Activated T-cell treated with anti-CD3 and anti-CD28 coated beads, Interleukin-2, amount 50 U/mL, for 72 hours (primary cell): ENCODE data around the gene TOM1L1. TPM values are rescaled to one million over a fixed set of nuclear protein-coding genes. Genes with fewer than 3 reads are reported as not detected.

ENCODE experiments used
- ATAC-seq, 2 donors: fragments of 150-1000 bp; cut with Tn5 transposase; replicated peaks in 1 of 2; 2 replicates each; pipeline ENCODE4 v1.10.0; 2021; ENCODE audit warnings: moderate library complexity in 2 of 2, mild to moderate bottlenecking in 1 of 2
- DNase-seq, 2 donors: peaks; one replicate each; pipeline ENCODE4 v3.0.0; 2021 to 2022; ENCODE audit warnings: mixed read lengths in 1 of 2
- H3K27ac Mint-ChIP-seq: one replicate; pipeline ENCODE4 v1.8.0; 2022; ENCODE audit warnings: mild to moderate bottlenecking, moderate library complexity, mixed read lengths
- H3K27me3 Mint-ChIP-seq: one replicate; pipeline ENCODE4 v1.8.0; 2022; ENCODE audit warnings: low read depth, mixed read lengths
- H3K36me3 Mint-ChIP-seq, 2 donors: one replicate each; pipeline ENCODE4 v1.8.0; 2022; ENCODE audit warnings: mixed read lengths in 2 of 2, mild to moderate bottlenecking in 1 of 2; ENCODE audit not compliant: insufficient read depth in 2 of 2
- H3K4me1 Mint-ChIP-seq: one replicate; pipeline ENCODE4 v1.8.0; 2022; ENCODE audit warnings: low read depth, mixed read lengths
- H3K4me3 Mint-ChIP-seq, 2 donors: one replicate each; pipeline ENCODE4 v1.8.0; 2022; ENCODE audit warnings: mild to moderate bottlenecking in 2 of 2, mixed read lengths in 2 of 2, moderate library complexity in 2 of 2
- H3K9me3 Mint-ChIP-seq, 2 donors: one replicate each; pipeline ENCODE4 v1.8.0; 2022; ENCODE audit warnings: mixed read lengths in 2 of 2
- total RNA-seq, 2 donors: library from RNA; stranded (reverse); gene quantifications; one replicate each; pipeline ENCODE4 v1.2.3, GENCODE V29; 2022

The TOM1L1 gene
- total RNA-seq, 2 donors from 2014 or later: 0.74 to 1.00 TPM

DNA sequence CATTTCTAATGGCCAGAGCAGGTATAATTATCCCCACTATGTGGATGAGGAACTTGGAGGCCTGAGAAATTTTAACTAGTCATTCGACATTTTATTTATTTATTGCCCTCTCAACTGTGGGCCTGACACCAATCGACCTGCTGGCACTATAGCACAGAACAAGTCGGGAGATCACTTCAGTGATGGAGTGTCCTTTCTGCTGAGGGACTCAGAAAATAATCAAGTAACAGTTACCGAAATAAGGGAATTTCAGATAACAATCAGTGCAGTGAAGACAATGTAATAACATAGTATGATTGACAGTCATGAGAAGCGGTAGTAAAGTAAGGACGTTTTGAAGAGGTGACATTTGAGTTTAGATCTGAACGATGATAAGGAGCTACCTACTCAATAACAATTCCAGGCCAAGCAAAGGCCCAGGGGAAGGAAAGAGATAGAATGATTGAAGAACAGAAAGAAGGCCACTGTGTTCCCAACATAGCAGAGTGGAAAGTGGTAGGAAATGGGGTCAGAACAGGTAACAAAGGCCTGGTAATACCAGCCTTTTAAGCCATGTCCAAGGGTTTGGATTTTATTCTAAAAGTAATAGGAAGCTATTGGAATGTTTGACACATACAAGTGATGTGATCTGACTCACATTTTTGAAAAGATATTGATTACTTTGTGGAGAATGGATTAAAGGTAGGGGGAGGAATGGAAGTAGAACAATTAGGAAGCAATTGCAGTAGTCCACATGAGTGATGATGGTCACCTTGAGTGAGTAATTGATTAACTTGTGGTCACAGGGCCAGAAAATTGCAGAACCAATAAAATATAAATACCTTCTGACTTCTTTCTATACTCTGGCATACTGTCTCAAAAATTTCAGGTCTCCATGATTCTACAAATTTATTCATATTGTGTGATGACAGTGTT lies 69.3 kb downstream of the TOM1L1 start:
- Mint-ChIP-seq H3K4me3 (peak overlapping the region in 1 of 2 donors; percentile 53), H3K27ac (peak overlapping the region; percentile 72)
- no peak for ATAC-seq

DNA sequence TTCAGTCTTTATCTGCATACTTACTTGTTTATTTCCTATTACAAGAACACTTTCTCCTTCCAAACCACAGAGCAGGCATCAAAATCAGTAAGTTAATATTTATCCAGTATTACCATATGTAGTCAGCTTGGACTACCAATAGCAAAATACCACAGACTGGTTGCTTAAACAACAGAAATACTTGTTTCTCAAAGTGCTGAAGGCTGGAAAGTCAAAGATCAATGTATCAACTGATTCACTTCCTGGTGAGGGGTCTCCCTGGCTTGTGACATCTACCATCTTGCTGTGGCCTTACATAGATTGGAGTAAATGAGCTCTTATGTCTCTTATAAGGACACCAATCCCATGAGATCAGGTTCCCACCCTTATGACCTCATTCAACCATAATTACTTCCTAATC lies 70.5 kb downstream of the TOM1L1 start:
- ATAC-seq (no peak), DNase-seq (no peak)
- Mint-ChIP-seq H3K4me3 (no peak overlapping the region), H3K27ac (no peak overlapping the region), H3K27me3 (no peaks in the 10 kb centered on the region), H3K4me1 (peaks cover 19% of the 10 kb centered on the region), H3K36me3 (no peaks in the 10 kb centered on the region), H3K9me3 (no peaks in the 10 kb centered on the region)

More for the DNA sequence above, 69.3 kb downstream of the TOM1L1 start:
- no peak for DNase-seq
- H3K36me3 Mint-ChIP-seq: no peaks in the 10 kb centered on the region
- no peaks in the 10 kb centered on the region for H3K9me3 Mint-ChIP-seq
- peaks cover 30% of the 10 kb centered on the region for H3K4me1 Mint-ChIP-seq
- no peaks in the 10 kb centered on the region for H3K27me3 Mint-ChIP-seq

- Mint-ChIP-seq H3K36me3 (no peaks in the 10 kb centered on the region), H3K27me3 (no peaks in the 10 kb centered on the region), H3K4me3 (no peak overlapping the region), H3K4me1 (peaks cover 12% of the 10 kb centered on the region), H3K9me3 (no peaks in the 10 kb centered on the region), H3K27ac (no peak overlapping the region)
- DNase-seq (no peak), ATAC-seq (no peak)
Observed at GRCh38 chr17:54971901-54972300, 71.2 kb downstream of the TOM1L1 start.

GRCh38 chr17:54972406-54973138 lies 71.9 kb downstream of the TOM1L1 start:
- Mint-ChIP-seq H3K4me1 (peaks cover 5% of the 10 kb centered on the region), H3K4me3 (no peak overlapping the region)
- no peak for ATAC-seq

GRCh38 chr17:54974759-54975158 lies 74.1 kb downstream of the TOM1L1 start:
- Mint-ChIP-seq H3K4me3 (no peak overlapping the region), H3K36me3 (no peaks in the 10 kb centered on the region), H3K27ac (no peak overlapping the region), H3K27me3 (no peaks in the 10 kb centered on the region), H3K9me3 (no peaks in the 10 kb centered on the region), H3K4me1 (peaks cover 11% of the 10 kb centered on the region)
- DNase-seq: no peak
- no peak for ATAC-seq

More at GRCh38 chr17:54972406-54973138, 71.9 kb downstream of the TOM1L1 start:
- DNase-seq: no peak
- Mint-ChIP-seq H3K36me3 (no peaks in the 10 kb centered on the region), H3K27me3 (no peaks in the 10 kb centered on the region), H3K27ac (peak overlapping the region; percentile 3), H3K9me3 (no peaks in the 10 kb centered on the region)

- Mint-ChIP-seq H3K27me3 (no peaks in the 10 kb centered on the region), H3K36me3 (no peaks in the 10 kb centered on the region), H3K27ac (no peak overlapping the region), H3K9me3 (no peaks in the 10 kb centered on the region), H3K4me1 (peaks cover 6% of the 10 kb centered on the region), H3K4me3 (no peak overlapping the region)
- DNase-seq (no peak), ATAC-seq (no peak)
Observed at GRCh38 chr17:54976316-54976715, 75.7 kb downstream of the TOM1L1 start.

DNA sequence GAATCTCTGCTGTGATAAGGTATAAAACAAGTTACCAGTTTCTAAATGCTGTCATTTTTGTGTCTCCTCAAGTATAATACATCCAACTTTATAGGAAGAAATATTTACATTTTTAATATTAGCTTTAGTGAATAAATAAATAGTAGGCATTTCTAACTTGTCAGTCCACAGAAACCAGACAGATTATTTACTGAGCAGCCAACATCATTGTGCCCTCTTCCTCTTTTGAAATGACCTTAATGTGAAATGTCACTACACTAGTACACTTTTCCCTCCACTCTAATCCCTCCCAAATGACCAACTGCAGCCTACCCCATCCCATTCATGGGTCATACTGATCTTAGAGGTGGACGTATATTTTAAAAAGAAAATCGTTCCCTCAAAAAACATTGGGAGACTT lies 77.1 kb downstream of the TOM1L1 start:
- Mint-ChIP-seq H3K27me3 (no peaks in the 10 kb centered on the region), H3K4me1 (peaks cover 6% of the 10 kb centered on the region), H3K27ac (no peak overlapping the region), H3K4me3 (no peak overlapping the region), H3K9me3 (no peaks in the 10 kb centered on the region), H3K36me3 (no peaks in the 10 kb centered on the region)
- DNase-seq (no peak), ATAC-seq (no peak)

DNA sequence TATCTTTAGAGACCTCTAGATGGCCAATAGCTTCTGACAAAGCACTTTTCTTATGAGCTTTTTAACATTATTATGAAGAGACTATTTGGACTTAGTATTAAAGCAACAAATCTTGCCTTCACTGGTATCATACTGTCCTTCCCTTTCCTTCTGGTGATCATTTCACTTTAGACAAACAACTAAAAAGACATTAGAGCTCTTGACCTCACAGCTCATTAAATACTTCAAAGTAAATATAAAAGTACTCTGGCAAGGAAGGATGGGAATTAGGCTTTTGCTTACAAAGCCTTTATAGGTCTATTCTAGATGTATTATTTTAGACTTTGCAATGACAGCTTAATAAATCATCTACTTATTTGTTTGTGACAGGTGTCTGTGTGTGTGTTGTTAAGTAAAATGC lies 79.0 kb downstream of the TOM1L1 start:
- Mint-ChIP-seq H3K27ac (no peak overlapping the region), H3K4me3 (no peak overlapping the region), H3K36me3 (no peaks in the 10 kb centered on the region), H3K9me3 (no peaks in the 10 kb centered on the region), H3K27me3 (no peaks in the 10 kb centered on the region), H3K4me1 (peaks cover 6% of the 10 kb centered on the region)
- ATAC-seq (no peak), DNase-seq (no peak)

GRCh38 chr17:54980375-54980774 lies 79.7 kb downstream of the TOM1L1 start:
- H3K27me3 Mint-ChIP-seq: no peaks in the 10 kb centered on the region

GRCh38 chr17:54982399-54982798 lies 81.7 kb downstream of the TOM1L1 start:
- Mint-ChIP-seq H3K9me3 (no peaks in the 10 kb centered on the region), H3K4me3 (no peak overlapping the region), H3K27me3 (no peaks in the 10 kb centered on the region), H3K4me1 (peaks cover 6% of the 10 kb centered on the region), H3K36me3 (no peaks in the 10 kb centered on the region), H3K27ac (no peak overlapping the region)
- no peak for ATAC-seq
- DNase-seq: no peak

More at GRCh38 chr17:54980375-54980774, 79.7 kb downstream of the TOM1L1 start:
- no peak for DNase-seq
- Mint-ChIP-seq H3K9me3 (no peaks in the 10 kb centered on the region), H3K36me3 (no peaks in the 10 kb centered on the region), H3K4me3 (no peak overlapping the region), H3K4me1 (peaks cover 6% of the 10 kb centered on the region), H3K27ac (no peak overlapping the region)
- no peak for ATAC-seq

GRCh38 chr17:54983260-54983659 lies 82.6 kb downstream of the TOM1L1 start:
- H3K27ac Mint-ChIP-seq: no peak overlapping the region
- H3K27me3 Mint-ChIP-seq: no peaks in the 10 kb centered on the region
- no peak overlapping the region for H3K4me3 Mint-ChIP-seq
- H3K9me3 Mint-ChIP-seq: no peaks in the 10 kb centered on the region
- H3K36me3 Mint-ChIP-seq: no peaks in the 10 kb centered on the region
- ATAC-seq (no peak), DNase-seq (no peak)
- peaks cover 6% of the 10 kb centered on the region for H3K4me1 Mint-ChIP-seq

DNA sequence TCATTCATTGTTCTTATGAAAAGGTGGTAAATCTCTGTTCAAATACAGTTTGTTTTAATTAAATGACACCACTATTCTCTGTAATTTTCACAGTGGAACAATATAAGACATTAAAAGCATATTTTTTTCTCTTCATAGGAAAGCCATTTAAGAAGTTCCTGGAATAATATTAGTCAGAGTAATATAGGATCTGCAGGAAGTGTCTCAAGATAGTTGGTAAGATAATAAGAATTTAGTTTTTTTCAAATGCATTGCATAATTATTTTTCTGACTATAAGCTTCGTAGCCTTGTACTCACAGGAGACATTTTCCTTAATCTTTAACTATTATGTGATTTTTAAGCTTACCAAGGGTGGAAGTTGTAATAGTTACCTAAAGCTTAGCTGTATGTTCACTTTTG lies 84.8 kb downstream of the TOM1L1 start:
- DNase-seq: no peak
- H3K9me3 Mint-ChIP-seq: no peaks in the 10 kb centered on the region
- no peak for ATAC-seq
- no peak overlapping the region for H3K27ac Mint-ChIP-seq
- no peak overlapping the region for H3K4me3 Mint-ChIP-seq
- no peaks in the 10 kb centered on the region for H3K27me3 Mint-ChIP-seq
- no peaks in the 10 kb centered on the region for H3K4me1 Mint-ChIP-seq
- H3K36me3 Mint-ChIP-seq: no peaks in the 10 kb centered on the region

DNA sequence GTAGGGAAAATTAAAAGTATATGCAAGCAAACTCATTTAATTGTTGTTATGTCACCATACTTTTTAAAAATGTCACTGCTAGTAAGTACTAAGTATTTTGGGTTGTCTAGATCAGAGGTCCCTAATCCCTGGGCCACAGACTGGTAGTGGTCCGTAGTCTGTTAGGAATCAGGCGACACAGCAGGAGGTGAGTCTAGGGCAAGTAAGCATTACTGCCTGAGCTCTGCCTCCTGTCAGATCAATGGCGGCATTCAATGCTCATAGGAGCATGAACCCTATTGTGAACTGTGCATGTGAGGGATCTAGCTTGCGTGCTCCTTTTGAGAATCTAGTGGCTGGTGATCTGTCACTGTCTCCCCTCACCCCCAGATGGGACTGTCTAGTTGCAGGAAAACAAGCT lies 89.5 kb downstream of the TOM1L1 start:
- no peaks in the 10 kb centered on the region for H3K36me3 Mint-ChIP-seq
- H3K4me1 Mint-ChIP-seq: no peaks in the 10 kb centered on the region
- H3K27me3 Mint-ChIP-seq: no peaks in the 10 kb centered on the region
- H3K4me3 Mint-ChIP-seq: no peak overlapping the region
- no peak overlapping the region for H3K27ac Mint-ChIP-seq
- no peak for ATAC-seq
- H3K9me3 Mint-ChIP-seq: no peaks in the 10 kb centered on the region
- no peak for DNase-seq
